Hindlimb muscle (tissue), 1 donor: Measurements from ENCODE around the gene ITPRIPL1. TPM values are rescaled to one million over a fixed set of nuclear protein-coding genes. Genes with fewer than 3 reads are reported as not detected.

Experiments
- DNase-seq: peaks from one replicate; pipeline ENCODE4 v3.0.0-alpha.2; 2013
- polyA plus RNA-seq: library from polyadenylated mRNA; unstranded; fragments of 120-200 nt; gene quantifications from one replicate; pipeline ENCODE4 v1.2.1, GENCODE V29; 2013; ENCODE audit not compliant: insufficient read length

The ITPRIPL1 gene
- polyA plus RNA-seq, 1 donor: 3.5 TPM

DNA sequence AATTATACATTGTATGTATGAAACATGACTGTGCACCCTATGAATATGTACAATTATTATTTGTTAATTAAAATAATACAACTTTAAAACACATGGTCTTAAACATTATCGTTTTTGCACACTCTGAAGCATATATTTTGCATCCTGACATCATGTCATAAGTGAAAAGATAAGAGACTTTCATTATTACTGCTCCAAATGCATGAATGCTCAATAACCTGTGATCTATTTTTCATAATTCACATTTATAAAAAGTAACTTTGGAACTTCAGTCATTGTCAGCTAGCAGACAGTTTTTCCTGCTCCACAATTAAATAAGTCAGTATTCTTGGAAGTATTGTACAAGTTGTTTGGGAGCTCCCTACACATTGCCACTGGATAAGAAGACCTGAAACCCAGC, 1.3 kb upstream of the ITPRIPL1 start:
- DNase-seq: no peak

- no peak for DNase-seq
Observed at GRCh38 chr2:96324721-96325040, 436 bp upstream of the ITPRIPL1 start.

DNA sequence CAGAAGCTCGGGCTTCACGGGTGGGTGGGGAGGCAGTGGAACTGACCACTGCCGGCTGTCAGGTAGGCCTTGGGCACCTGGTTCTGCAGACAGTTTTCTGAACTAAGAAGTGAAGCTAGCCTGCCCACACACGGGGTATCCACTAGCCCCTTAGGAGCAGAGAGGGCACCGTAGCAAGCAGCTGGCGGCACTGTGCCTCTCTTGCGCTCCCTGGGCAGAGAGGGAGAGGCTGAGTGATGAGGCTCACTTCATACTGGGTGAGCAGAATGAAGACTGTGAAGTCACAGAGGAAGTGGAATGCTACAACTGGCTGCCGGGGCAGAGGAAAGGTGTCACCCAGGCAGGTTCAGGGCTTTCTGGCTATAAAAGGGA, 753 bp downstream of the ITPRIPL1 start:
- no peak for DNase-seq

GRCh38 chr2:96326564-96326963, 1.4 kb downstream of the ITPRIPL1 start:
- DNase-seq: no peak

- DNase-seq: no peak
Observed at GRCh38 chr2:96326990-96327820, 2.1 kb downstream of the ITPRIPL1 start.

DNA sequence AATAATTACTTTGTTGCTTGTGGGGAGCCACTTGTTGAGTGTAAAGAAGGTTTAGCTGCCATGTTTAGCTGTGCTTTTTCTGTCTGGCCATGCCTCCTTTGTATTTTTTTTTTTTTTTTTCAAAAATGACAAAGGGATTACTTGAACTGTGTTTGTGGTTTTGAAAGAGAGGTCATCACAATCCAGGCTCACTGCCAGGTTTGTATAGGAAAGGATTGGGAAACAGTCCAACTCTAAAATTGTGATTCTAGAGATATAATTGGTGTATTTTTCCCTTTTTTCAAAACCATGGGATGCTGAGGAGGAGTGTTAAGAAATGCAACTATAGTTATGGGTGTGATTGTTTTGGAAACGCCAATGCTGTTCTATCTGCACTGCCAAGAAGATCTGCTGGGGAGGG, 4.3 kb downstream of the ITPRIPL1 start:
- DNase-seq: no peak

DNA sequence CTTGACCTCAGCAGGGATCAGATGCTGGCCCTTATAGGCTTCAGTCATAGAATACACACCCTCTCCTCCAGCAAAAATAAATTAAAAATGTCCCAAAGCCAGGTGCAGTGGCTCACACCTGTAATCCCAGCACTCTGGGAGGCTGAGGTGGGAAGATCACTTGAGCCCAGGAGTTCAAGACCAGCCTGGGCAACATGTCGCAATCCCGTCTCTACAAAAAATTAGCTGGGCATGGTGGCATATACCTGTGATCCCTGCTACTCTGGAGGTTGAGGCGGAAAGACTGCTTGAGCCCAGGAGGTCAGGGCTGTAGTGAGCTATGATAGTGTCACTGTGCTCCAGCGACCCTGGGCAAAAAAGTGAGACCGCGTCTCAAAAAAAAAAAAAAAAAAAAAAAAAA, 4.8 kb downstream of the ITPRIPL1 start:
- no peak for DNase-seq

DNA sequence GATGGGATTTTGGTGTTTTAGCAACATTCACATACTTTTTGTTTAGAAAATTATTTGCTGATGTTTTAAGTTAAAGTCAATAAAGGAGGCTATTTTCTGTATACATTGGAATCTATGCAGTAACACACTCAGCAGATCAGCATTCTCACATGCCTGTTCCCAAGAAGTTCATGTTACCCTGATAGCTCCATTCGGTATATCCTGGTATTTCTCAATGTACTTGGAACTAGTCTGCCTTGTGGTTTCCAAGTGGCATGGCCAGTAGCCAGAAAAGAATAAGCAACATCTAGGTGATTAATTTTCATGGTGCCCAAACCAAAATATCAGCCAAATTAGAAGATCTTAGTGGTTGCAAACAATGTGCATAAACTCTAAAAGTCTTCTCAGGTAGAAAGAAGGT, 5.3 kb downstream of the ITPRIPL1 start:
- DNase-seq: no peak

DNA sequence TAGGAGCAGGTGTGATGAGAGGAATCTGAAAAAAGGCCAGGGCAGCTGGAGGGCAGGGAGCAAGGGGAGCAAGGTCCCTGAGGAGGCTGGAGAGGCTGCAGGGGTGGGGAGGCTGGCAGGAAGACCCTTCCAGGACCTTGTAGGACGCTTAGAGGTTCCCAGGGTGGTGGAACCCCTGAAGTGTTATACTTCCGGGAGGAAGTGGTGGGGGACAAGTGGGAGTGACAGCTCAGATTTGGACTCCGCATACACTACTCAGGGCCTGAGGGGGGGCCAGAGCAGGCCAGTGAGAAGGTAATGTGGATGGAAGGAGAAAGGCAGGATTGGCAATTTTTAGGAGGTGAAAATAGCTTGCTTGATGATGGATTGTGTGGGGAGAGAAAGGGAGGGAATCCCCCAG, 8.6 kb downstream of the ITPRIPL1 start:
- no peak for DNase-seq

DNA sequence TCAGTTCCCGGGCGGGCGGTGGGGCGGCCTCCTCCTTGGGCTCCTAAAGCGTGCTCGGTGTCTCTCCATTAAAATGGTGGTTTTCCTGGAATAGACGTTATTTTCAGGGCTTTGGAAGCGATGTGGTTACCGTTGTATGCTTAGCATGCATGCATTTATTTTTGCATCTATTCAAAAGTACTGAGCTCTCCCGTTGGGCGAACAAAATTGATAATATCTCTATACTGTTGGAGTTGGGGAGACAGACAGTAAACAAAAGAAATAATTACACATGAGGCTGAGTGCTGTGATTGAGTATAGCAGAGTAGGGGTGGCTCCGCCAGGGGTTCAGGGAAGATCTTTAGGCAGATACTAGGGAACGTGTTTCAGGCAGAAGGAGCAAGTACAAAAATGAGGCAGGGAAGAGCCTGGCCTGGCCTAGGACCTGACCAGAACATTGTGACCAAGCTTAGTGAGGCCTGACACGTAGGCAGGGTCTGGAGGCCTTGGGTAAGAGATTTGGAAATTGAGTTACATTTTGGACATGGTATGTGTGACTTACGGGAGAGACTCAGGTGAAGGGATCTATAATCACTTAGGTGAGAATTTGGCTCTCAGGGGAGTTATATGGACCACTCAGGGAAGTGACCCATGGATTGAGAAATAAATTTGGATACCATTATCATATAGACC, 11.1 kb downstream of the ITPRIPL1 start:
- DNase-seq: no peak

DNA sequence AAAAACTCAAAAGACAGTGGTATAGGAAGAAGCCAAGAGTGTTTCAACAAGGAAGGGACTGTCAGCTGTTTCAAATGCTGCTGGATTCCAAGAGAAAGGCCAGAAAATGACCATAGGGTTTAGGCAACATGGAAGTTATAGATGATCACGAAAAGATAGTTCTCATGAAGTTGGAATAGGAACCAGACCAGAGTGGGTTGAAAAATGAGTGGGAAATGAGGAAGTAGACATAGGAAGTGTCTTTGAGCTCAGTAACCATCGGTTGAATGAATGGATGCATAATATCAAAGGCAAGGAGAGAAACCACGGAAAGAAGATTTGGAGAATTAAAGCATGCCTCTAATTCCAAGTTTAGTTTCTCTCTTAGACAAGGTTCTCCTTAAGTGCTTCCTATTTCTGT, 11.8 kb downstream of the ITPRIPL1 start:
- no peak for DNase-seq

GRCh38 chr2:96340493-96341414, 15.6 kb downstream of the ITPRIPL1 start:
- DNase-seq: no peak

DNA sequence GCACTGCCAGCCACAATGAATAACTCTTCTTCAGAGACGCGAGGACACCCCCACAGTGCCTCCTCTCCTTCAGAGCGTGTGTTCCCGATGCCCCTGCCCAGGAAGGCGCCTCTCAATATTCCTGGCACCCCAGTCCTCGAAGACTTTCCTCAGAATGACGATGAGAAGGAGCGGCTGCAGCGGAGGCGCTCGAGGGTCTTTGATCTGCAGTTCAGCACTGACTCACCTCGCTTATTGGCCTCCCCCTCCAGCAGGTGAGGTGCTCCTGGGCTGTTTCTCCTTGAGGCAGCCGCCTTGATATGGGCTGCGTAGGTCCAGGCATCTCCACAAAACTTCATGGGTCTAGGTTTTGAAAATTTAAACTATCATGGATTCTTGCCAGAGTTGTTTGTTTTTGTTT, 16.5 kb downstream of the ITPRIPL1 start:
- no peak for DNase-seq

DNA sequence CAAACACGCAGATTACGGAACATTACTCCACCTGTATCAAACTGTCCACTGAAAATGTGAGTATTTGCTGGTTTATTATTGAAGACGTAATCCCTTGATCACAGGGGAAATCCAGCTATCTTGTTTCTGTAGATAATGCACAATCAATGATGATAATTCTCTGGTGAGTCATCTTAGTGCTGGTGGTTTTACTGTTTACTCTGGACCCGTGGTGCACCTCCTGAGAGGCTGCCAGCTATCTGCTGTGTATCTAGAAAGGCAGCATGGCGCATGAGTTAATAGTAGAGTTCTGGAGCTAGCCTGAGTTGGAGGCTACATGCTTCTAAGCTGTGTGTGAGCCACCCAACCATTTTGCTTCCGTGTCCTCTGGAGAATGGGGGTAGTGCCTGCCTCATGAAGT, 17.0 kb downstream of the ITPRIPL1 start:
- DNase-seq: no peak

- no peak for DNase-seq
Observed at GRCh38 chr2:96344011-96344410, 18.9 kb downstream of the ITPRIPL1 start.

- DNase-seq: no peak
Observed at GRCh38 chr2:96345438-96345837, 20.3 kb downstream of the ITPRIPL1 start.

DNA sequence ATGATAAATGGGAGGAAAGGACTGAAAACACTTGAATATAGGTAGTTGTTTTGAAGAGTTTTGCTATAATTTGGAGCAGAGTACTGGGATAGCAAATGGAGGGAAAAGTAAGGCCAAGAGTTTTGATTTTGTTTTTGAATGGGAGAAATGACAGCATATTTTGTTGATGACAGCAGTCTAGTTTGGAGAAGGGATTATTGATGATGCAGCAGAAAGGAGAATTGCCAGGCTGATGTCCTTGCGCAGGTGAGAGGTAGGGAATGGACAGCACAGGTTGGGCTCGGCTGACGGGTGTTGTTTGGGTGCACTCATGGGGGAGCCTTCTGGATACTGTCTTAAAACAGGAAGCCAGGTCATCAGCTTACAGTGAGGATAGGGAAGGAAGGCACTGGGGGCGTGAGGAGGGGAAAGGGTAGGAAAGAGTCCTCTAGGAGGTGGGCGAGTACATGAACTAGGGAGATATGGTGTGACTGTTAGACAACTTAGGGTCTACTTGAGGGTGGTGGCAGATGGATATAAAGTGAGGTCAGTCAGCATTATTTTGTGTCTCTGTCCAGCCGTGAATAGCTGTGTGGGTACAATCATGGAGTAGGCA, 20.8 kb downstream of the ITPRIPL1 start:
- no peak for DNase-seq

GRCh38 chr2:96347395-96347794, 22.3 kb downstream of the ITPRIPL1 start:
- no peak for DNase-seq

DNA sequence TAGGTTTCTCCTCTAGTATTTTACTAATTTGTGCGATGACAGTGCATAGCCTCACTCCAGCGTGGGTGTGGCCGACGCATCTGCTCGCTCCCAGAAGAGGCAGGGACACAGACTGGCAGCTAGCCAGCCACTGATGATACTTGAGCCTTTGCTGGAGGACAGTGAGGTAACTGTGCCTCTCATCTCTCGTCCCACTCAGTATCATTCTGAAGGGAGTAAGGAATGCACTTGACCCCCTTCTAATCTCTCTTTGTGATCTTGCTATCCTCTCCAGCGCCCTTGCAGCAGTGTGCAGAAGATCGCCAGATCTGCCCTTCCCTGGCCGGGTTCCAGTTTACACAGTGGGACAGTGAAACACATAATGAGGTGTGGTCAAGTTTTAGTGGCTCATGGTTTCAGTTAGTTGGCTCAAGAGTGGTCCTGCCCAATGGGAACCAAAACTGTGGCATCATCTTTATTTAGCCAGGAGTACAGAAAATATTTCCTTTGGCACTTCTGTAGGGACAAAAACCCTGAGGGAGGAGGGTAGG, 28.0 kb downstream of the ITPRIPL1 start:
- DNase-seq: no peak

GRCh38 chr2:96353606-96354101, 28.5 kb downstream of the ITPRIPL1 start:
- DNase-seq: no peak

GRCh38 chr2:96354492-96354891, 29.4 kb downstream of the ITPRIPL1 start:
- no peak for DNase-seq

- no peak for DNase-seq
Observed at GRCh38 chr2:96356889-96357288, 31.8 kb downstream of the ITPRIPL1 start.

DNA sequence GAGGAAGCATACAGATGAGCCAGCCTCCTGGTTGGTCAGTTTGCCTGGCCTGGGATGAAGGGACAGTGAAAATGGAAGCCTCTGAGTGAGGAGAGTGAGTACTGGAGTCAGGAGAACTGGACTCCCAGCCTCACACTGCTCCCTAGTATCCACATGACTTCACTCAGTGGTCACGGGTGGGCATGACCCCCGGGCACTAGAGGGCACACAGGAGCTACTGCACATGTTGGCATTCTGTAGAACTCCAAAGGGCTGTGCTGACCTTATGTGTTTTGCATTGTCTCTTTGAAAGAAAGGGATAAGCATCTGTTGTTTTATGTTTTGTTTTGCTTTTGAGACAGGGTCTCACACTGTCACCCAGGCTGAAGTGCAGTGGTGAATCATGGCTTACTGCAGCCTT, 34.2 kb downstream of the ITPRIPL1 start:
- DNase-seq: no peak
